SK-N-MC (cell line): ENCODE results near the gene RNF223.

Source experiments
- EZH2 ChIP-seq: fragments of 200-600 bp; sonication (generic); IDR thresholded peaks from one replicate; pipeline ENCODE4 v1.6.1; 2017; ENCODE audit warnings: antibody characterized with exemption
- POLR2AphosphoS5 ChIP-seq: IDR thresholded peaks from 2 replicates; pipeline ENCODE4 v1.6.1; 2012; ENCODE audit warnings: mild to moderate bottlenecking, low read depth, low read length, borderline replicate concordance

DNA sequence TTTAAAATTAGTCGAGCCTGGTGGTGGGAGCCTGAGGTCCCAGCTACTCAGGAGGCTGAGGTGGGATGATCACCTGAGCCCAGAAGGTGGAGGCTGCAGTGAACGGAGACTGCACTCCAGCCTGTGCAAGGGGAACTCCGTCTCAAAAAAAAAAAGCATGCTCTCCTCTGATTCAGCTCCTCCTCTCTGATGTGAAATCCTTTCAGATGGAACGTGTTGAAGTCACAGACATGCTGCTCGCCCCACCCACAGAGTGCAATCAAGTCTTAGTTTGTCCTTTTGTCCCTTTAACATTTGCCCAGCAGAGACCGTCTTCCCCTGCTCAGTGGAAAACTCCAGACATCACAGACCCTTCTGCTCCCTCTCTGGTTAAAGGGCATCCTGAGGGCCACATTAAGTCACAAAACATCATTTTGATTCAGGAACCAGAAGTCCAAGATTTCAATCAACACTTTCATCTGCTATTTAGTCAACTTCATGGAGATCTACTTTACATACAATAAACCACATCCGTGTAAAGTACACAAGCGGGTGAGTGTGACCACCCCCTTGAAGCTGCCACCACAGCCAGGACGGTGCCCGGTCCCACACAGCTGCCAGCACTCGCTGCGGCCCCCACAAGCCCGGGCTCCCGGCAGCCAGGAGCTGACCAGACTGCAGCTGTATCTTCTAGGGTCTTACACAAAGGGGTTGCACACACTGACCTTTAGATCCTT is 18.9 kb upstream of the RNF223 start:
- TF ChIP-seq EZH2 (no peak), POLR2AphosphoS5 (no peak)
